Activated T-cell treated with anti-CD3 and anti-CD28 coated beads, Interleukin-2, amount 50 U/mL, for 4 hours (primary cell): Measurements from ENCODE around the gene ATP12A. TPM values are rescaled to one million over a fixed set of nuclear protein-coding genes. Genes with fewer than 3 reads are reported as not detected.

ENCODE experiments used
- ATAC-seq, 2 donors: fragments of 200-7000 bp; cut with Tn5 transposase; one replicate each; pipeline ENCODE4 v1.10.0; 2021
- DNase-seq: peaks from one replicate; pipeline ENCODE4 v3.0.0-alpha.2; 2020
- H3K27me3 Mint-ChIP-seq: one replicate; pipeline ENCODE4 v1.8.0; 2021; ENCODE audit warnings: low read depth, mixed read lengths
- H3K36me3 Mint-ChIP-seq: one replicate; pipeline ENCODE4 v1.8.0; 2022; ENCODE audit warnings: mixed read lengths; ENCODE audit not compliant: insufficient read depth
- H3K4me1 Mint-ChIP-seq: one replicate; pipeline ENCODE4 v1.8.0; 2021; ENCODE audit warnings: low read depth, mixed read lengths
- H3K4me3 Mint-ChIP-seq: one replicate; pipeline ENCODE4 v1.8.0; 2021; ENCODE audit warnings: mild to moderate bottlenecking, moderate library complexity, mixed read lengths
- H3K9me3 Mint-ChIP-seq: one replicate; pipeline ENCODE4 v1.8.0; 2021; ENCODE audit warnings: mixed read lengths
- total RNA-seq, 3 donors: library from RNA; stranded (reverse); gene quantifications; one replicate each; pipeline ENCODE4 v1.2.1, GENCODE V29; 2021

Gene ATP12A
- total RNA-seq, 3 donors from 2014 or later = 0.05 TPM; not detected in 2

GRCh38 chr13:24652359-24652758 is 27.8 kb upstream of the ATP12A start:
- no peak overlapping the region for H3K4me3 Mint-ChIP-seq
- no peaks in the 10 kb centered on the region for H3K4me1 Mint-ChIP-seq
- DNase-seq (no peak), ATAC-seq (no peak)
- H3K36me3 Mint-ChIP-seq = no peaks in the 10 kb centered on the region
- no peaks in the 10 kb centered on the region for H3K9me3 Mint-ChIP-seq
- peaks cover 9% of the 10 kb centered on the region for H3K27me3 Mint-ChIP-seq

GRCh38 chr13:24654741-24655140 is 25.5 kb upstream of the ATP12A start:
- Mint-ChIP-seq H3K9me3 (no peaks in the 10 kb centered on the region), H3K4me1 (no peaks in the 10 kb centered on the region), H3K4me3 (no peak overlapping the region), H3K36me3 (no peaks in the 10 kb centered on the region), H3K27me3 (peaks cover 9% of the 10 kb centered on the region)
- ATAC-seq = no peak
- DNase-seq = no peak

DNA sequence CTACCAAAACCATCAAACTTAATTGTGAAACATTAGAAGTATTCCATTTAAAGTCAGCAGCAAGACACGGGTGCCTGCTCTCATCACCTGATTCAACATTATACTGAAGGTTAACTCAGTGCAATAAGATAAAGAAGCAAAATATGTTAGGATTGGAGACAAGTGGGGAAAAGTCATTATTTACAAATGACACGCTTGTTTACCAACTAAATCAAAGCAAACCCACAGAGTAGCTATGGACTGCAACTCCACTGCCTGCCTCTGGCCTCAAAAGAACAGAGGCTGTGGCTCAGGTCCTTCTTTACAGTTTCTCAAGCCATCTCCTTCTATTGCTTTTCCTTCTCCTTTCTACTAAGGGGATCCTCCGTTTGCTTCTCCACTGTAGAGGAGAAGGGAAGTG is 21.0 kb upstream of the ATP12A start:
- no peaks in the 10 kb centered on the region for H3K4me1 Mint-ChIP-seq
- no peaks in the 10 kb centered on the region for H3K36me3 Mint-ChIP-seq
- no peak overlapping the region for H3K4me3 Mint-ChIP-seq
- peaks cover 3% of the 10 kb centered on the region for H3K27me3 Mint-ChIP-seq
- DNase-seq (no peak), ATAC-seq (no peak)
- H3K9me3 Mint-ChIP-seq = no peaks in the 10 kb centered on the region

- Mint-ChIP-seq H3K4me1 (no peaks in the 10 kb centered on the region), H3K27me3 (peaks cover 3% of the 10 kb centered on the region), H3K36me3 (no peaks in the 10 kb centered on the region), H3K9me3 (no peaks in the 10 kb centered on the region), H3K4me3 (no peak overlapping the region)
- no peak for ATAC-seq
- no peak for DNase-seq
Measured at GRCh38 chr13:24660023-24660741, 20.0 kb upstream of the ATP12A start.

GRCh38 chr13:24661713-24662112 is 18.5 kb upstream of the ATP12A start:
- DNase-seq (no peak), ATAC-seq (no peak)
- no peaks in the 10 kb centered on the region for H3K4me1 Mint-ChIP-seq
- H3K9me3 Mint-ChIP-seq = no peaks in the 10 kb centered on the region
- no peaks in the 10 kb centered on the region for H3K36me3 Mint-ChIP-seq
- H3K4me3 Mint-ChIP-seq = no peak overlapping the region
- H3K27me3 Mint-ChIP-seq = no peaks in the 10 kb centered on the region

GRCh38 chr13:24662195-24663088 is 17.8 kb upstream of the ATP12A start:
- Mint-ChIP-seq H3K4me3 (no peak overlapping the region), H3K4me1 (no peaks in the 10 kb centered on the region), H3K27me3 (no peaks in the 10 kb centered on the region), H3K36me3 (no peaks in the 10 kb centered on the region), H3K9me3 (no peaks in the 10 kb centered on the region)
- ATAC-seq = no peak
- DNase-seq = no peak

DNA sequence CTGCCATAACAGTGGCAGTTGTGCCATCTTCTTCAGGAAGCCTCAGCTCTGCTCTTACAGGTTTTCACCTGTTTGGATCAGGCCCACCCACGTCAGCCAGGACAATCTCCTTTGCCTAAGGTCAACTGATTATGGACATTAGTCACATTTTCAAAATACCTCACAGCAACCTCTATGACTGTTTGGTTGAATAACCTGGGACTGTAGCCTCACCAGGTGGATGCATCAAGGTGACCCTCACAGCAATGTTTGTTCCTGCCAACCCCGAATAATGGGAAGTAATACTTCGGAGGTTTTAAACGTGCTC is 17.2 kb upstream of the ATP12A start:
- DNase-seq = no peak
- Mint-ChIP-seq H3K4me3 (no peak overlapping the region), H3K27me3 (no peaks in the 10 kb centered on the region), H3K4me1 (no peaks in the 10 kb centered on the region), H3K9me3 (no peaks in the 10 kb centered on the region), H3K36me3 (no peaks in the 10 kb centered on the region)
- ATAC-seq = no peak

GRCh38 chr13:24663586-24663985 is 16.6 kb upstream of the ATP12A start:
- Mint-ChIP-seq H3K4me3 (no peak overlapping the region), H3K36me3 (no peaks in the 10 kb centered on the region), H3K4me1 (no peaks in the 10 kb centered on the region), H3K27me3 (no peaks in the 10 kb centered on the region), H3K9me3 (no peaks in the 10 kb centered on the region)
- DNase-seq (no peak), ATAC-seq (no peak)

GRCh38 chr13:24664726-24665409 is 15.3 kb upstream of the ATP12A start:
- no peaks in the 10 kb centered on the region for H3K4me1 Mint-ChIP-seq
- DNase-seq (no peak), ATAC-seq (no peak)
- H3K27me3 Mint-ChIP-seq = peaks cover under 1% of the 10 kb centered on the region
- no peaks in the 10 kb centered on the region for H3K36me3 Mint-ChIP-seq
- no peaks in the 10 kb centered on the region for H3K9me3 Mint-ChIP-seq
- H3K4me3 Mint-ChIP-seq = no peak overlapping the region

DNA sequence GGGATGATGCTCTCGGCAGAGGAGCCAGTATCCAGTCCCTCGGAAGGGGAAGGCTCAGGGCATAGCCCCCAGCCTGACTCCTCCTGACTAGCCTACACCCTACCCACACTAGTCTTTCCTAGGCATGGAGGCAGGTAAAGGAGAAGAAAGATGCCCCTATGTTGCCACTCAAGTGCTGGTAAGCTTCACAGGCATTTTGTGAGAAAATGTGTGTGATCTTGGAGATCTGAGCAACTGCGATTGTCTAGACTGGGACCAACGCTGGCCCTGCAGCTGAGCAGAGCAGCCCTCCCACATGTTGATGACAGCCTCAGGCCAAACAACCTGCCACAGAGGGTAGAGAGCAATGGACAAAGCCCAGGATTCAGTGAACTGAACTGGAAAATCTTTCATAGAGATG is 11.7 kb upstream of the ATP12A start:
- Mint-ChIP-seq H3K4me1 (peaks cover 8% of the 10 kb centered on the region), H3K4me3 (no peak overlapping the region), H3K27me3 (peaks cover 7% of the 10 kb centered on the region), H3K36me3 (no peaks in the 10 kb centered on the region), H3K9me3 (no peaks in the 10 kb centered on the region)
- ATAC-seq (no peak), DNase-seq (no peak)

- DNase-seq (no peak), ATAC-seq (no peak)
- no peaks in the 10 kb centered on the region for H3K36me3 Mint-ChIP-seq
- H3K4me3 Mint-ChIP-seq = no peak overlapping the region
- H3K9me3 Mint-ChIP-seq = no peaks in the 10 kb centered on the region
- H3K4me1 Mint-ChIP-seq = peaks cover 8% of the 10 kb centered on the region
- peaks cover 7% of the 10 kb centered on the region for H3K27me3 Mint-ChIP-seq
Measured at GRCh38 chr13:24668955-24669582, 11.1 kb upstream of the ATP12A start.

DNA sequence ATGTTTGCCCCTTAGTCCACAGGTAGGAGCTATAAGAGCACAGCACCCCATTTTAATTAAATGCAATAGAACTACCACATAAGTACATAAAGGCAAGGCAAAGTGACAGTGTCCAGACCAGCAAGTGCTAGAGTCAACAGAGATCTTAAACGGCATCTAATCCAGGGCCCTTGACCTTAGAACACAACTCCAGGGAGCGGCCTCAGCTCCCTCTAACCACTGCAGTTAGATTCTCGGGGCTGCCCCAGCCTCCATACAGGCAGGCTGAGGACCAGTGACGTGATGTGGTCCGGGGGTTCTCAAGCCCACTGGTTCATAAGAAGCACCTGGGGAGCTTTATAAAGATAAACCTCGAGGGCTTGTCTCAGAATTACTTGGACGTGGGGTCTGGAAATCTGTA is 10.0 kb upstream of the ATP12A start:
- no peak for ATAC-seq
- no peak for DNase-seq
- no peaks in the 10 kb centered on the region for H3K9me3 Mint-ChIP-seq
- H3K36me3 Mint-ChIP-seq = no peaks in the 10 kb centered on the region
- H3K27me3 Mint-ChIP-seq = peaks cover 9% of the 10 kb centered on the region
- no peak overlapping the region for H3K4me3 Mint-ChIP-seq
- peaks cover 8% of the 10 kb centered on the region for H3K4me1 Mint-ChIP-seq

DNA sequence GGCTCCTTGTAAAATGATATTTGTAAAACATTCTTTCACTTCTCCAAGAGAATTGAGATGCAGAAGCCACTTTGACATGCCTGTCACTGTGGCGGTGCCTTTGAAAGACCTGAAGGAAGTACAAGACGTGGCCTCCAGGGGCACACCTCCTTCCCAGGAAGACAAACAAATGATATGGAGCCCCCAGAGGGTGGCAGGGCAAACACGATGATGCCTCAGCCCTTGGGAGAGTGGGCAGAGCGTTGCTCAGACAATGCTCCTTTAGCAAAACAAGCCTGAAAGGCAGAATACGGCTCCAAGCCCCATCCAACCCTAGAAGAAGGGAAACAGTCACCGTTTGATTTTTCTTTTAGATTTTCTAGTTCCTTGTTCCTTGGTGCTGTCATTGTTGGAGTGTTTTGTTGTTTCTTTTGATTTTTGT is 9.2 kb upstream of the ATP12A start:
- H3K36me3 Mint-ChIP-seq = no peaks in the 10 kb centered on the region
- H3K4me1 Mint-ChIP-seq = peaks cover 8% of the 10 kb centered on the region
- ATAC-seq = peak; percentile 67 to 74
- DNase-seq = no peak
- H3K4me3 Mint-ChIP-seq = no peak overlapping the region
- H3K9me3 Mint-ChIP-seq = no peaks in the 10 kb centered on the region
- peaks cover 15% of the 10 kb centered on the region for H3K27me3 Mint-ChIP-seq

- DNase-seq (no peak), ATAC-seq (peak; percentile 34 to 41)
- Mint-ChIP-seq H3K36me3 (no peaks in the 10 kb centered on the region), H3K4me1 (peaks cover 8% of the 10 kb centered on the region), H3K27me3 (peaks cover 18% of the 10 kb centered on the region), H3K9me3 (no peaks in the 10 kb centered on the region), H3K4me3 (no peak overlapping the region)
Measured at GRCh38 chr13:24671386-24672113, 8.7 kb upstream of the ATP12A start.
